HG03520 (cell line): ENCODE data around the gene CHIT1.

Source experiments
- ATAC-seq: cut with Tn5 transposase; IDR thresholded peaks from one replicate; pipeline ENCODE4 v1.9.1; 2021; ENCODE audit warnings: mild to moderate bottlenecking, moderate library complexity; ENCODE audit not compliant: unreplicated experiment

Gene CHIT1

DNA sequence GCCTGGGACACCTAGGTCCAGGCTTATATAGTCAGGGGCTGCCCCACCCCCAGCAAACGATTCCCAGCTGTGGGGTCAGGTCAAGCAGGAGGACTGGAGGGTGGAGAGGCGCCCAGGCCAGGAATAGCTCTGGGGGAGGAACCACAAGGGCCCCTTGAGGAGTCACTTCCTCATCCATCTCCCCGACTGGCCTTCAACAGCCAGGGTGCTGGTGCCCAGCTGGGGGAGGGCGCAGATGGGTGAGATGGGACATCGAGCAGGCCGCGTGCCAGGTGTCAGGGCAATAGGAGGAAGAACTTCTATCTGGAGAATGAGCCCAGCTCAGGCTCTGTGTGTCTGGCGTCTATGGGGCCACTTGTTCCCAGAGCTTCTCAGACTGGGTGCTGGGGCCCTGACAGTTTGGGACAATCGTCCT is 53.6 kb downstream of the CHIT1 start:
- no peak for ATAC-seq

DNA sequence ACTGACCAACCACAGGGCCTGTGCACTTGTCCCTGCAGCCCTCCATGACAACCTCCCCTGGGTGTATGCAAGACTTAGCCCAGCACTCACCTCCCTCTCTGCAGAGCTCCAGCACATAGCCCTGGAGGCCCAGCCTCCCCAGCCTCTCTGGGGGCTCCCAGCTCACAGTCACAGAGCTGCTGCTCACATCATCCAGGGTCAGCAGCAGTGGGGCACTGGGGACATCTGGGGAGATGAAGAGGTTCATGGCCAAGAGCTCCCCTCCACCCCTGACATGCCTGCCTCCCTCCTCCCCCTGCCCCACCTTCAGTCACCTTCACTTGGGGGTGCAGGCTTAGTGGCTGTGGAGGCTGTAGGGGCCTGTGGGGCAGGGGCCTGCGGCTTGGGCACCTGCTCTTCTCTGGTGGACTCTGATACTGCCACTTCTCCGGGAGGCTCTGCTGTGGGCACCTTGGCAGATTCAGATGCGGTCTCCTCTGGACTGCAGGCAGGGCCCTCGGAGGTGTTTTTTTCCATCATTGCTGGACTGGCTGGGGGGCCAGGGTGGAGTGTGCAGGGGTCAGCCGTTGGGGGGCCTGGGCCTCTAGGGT is 54.1 kb downstream of the CHIT1 start, which contains the start of gene MYBPH:
Gene MYBPH, minus strand, starts transcription at position 590 of the 590 bp plus-strand sequence. Its CDS starts 71 bp downstream, at position 519.
- no peak for ATAC-seq

DNA sequence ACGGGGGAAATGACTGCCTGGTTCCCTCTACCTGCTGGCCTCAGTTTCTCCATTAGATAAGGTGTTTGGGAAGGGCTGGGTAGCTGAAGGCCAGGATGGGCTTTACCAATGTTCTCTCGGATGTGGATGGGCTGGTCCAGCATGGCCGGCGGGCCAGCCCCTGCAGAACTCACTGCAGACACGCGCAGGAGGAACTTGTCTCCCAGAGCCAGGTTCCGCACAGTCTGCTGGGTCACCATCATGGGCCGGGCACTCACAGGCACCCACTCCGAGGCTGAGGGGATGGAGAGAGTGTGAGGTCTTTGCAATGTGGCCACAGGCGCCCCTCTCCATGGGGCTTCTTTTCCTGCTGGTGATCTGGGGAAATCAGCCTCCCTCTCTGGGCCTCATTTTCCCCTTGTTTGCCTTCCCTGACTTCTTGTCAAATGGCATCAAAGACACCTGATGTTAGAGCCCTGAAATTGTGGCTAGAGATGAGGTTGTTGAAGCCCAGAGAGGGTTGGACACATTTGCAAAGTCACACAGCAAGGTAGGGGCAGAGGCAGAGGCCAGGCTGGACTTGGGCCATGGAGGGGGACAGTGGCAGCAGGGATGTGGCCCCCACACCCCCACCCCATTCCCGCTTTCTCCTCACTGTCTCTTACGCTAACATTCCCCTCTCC is 55.0 kb downstream of the CHIT1 start:
- no peak for ATAC-seq

DNA sequence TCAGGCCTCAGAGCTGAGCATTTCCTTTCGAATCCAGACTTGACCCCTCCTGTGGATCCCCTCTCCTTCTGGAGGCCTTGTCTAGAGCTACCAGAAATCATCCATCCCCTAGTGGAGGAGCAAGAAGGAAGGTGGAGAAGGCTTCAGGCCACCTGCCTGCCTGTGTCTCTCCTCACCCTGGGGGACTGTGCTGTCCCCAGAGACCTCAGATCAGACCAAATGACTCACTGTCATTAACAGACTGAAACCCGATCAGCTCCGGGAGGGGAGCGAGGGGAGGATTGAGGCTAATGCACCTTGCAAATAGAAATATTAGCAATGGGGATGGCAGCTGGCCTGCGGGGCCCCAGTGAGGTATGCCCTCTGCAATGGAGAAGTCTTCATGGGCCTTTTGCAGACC is 55.9 kb downstream of the CHIT1 start:
- peak; percentile 78 for ATAC-seq

DNA sequence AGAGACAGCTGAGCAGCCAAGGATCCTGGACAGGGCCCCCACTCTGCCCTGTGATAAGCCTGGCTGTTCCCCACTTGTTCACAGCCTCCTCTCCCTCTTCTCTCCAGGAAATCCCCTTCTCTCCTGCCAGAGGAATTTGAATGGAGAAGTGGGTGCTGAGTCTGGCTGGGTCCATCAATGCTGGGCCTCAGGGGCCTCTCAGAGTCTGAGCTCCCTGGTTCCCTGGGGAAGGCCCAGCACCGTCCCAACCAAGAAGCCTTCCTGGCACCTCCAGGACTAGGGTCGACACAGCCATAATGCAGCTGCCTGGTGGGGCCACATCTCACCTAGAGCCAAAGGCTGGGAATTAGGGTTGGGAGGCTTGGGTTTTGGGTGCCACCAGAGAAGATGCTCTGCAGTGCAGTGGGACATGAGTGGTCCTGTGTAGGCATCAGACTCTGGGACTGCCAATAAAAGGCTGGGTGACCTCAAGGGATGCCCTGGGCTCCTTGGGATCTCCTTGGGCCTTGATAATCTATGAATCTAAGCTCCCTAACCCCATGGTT is 56.4 kb downstream of the CHIT1 start:
- ATAC-seq, result no peak

DNA sequence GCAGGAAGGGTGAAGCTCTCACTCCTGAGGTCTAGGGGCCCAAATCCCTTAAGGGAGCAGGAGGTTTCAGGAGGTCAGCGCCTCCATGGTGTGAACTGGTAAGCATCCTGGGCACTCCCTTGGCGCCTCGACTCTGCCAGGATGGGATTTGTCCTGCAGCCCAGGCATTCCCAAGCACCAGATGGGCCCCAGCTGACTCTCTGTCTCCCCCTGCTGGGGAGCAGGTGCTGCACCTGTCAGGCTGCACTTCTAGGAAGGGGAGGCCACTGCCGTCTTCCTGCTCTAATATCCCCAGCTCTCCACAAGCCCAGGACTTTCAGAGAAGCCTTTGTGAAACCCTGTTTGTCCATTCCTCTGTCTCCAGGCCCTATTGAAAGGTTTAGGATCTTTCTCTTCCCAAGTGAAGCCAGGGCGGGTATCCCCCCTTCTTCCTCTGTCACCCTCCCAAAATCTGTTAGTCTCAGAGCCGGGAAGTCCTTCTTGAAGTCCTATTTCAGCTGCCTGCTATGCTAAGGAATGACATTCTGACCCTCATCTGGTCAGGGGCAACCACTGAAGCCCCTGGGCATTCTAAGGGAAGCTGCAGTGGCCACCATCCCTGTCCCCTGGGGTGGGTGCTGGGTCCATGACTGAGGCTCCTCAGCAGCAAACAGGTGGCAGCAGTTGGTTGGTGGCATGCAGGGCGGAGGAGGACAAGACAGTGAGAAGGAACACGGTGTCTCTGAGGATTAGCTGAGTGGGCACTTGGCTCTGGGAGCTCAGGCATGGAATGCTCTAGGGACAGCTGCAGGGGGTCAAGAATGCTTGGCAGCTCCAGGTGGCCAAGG is 57.1 kb downstream of the CHIT1 start:
- no peak for ATAC-seq

DNA sequence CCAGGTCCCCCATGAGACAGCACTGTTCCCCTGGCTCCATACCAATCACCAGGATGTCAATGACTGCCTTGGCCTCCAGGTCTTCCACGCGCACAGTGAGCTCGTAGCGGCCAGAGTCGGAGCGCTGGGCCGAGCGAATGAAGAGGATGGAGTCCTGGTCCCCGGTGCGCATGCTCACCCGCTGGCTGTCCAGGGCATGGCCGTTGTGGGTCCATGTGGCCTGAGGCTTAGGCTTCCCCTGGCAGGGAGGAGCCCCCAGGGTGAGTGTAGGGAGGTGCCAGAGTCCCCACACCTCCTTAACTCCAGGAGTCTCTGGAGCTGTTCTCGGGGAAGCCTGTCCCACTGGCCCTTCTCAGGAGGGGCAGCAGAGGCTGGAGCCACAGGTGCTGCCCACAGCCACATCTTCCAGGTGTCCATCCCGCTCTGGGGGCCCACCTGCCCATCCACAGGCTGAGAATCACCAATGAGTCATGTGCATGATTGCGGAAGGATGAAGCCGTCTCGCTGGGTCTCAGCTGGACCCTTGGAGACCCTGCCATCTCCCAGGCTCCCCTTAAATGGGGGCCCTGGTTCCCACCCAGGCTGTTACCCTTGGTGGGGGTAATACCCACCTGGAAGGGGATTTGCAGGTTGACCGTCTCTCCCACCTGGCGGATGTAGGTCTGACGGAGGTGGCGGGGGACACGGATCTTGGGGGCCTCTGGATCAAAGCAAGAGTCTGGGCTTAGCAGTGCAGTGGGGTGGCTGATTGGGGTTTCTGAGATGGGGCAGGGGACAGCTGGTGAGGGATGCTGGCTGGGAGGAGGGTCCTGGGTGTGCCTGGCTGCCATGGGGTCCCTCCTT is 57.9 kb downstream of the CHIT1 start:
- no peak for ATAC-seq

DNA sequence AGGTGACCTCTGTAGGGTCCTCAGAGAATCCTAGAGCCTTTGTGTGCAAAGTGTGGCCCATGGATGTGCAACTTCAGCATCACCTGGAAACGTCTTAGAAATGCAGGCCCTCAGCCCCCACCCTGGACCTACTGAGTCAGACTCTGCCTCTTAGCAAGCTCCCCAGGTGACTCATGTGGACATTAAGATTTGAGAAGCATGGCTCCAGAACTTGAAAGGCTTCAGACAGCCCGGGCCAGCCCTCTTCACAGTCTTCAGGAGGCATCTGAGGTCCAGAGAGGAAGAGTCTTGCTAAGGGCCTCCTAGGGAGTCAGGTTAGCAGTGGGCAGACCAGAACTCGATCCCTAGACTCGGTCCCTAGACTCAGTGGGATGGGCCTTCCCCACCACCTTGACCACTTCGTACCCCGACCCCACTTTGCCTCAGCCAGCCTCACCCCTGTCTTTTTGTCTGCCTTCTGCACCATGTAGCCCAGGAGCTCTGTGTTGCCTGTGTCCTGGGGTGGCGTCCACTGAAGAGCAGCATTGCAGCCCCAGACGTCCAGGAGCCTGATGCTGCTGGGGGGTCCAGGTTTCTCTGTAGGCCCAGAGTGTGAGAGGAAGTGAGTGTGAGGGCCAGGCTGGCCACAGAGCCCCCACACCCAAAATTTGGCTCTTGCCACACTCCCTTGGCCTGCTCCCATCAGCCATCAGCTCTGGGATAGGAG is 58.7 kb downstream of the CHIT1 start:
- no peak for ATAC-seq

DNA sequence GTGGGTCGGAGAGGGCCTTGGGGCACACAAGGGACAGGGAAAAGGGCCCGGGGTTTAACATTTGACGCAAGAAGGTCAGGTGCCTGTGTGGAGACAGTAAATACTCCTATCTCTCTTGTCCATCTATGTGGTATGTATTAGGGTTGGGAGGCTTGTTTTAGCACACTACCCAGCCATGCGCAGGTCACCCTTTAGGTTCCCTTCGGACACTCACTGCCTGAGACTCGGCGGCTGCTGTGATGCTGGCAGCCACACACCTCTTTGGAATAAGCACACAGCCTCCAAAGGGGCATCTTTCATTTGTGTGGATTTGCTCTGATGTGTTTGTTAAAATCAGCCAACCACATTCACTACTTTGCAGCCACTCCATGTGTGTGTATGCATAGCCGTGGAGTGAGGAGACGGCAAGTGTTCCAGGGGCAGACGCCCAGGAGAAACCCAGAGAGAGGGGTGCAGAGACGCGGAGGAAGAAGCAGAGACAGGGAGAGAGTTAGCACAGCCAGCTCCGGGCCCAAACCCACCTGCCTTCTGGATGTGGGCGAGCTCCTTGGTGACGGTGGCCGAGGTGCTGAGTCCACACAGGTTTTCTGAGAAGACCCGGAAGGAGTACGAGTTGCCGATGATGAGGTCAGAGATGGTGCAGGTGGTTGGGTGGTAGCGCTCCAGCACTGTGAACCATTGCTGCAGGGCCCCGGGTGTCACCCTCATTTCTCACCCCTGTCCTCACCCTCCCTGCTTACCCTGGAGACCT is 59.5 kb downstream of the CHIT1 start:
- no peak for ATAC-seq

DNA sequence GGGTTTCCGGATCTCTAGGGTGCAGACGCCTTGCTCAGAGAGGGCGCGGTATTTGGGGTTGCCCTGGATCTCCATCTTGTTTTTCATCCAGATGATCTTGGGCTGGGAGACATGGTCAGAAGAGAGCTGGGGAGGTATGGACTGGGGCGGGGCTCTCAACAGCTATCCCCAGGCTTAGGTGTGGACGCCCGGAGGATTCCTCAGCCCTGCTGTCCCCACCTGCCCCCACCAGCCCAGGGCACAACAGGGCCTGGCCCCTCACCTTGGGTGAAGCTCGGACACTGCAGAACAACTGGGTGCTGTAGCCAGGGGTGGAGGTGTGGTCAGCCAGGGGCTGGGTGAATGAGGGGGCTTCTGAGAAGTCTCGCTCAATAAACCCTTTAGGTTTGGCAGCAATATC is 60.5 kb downstream of the CHIT1 start:
- ATAC-seq, result no peak

DNA sequence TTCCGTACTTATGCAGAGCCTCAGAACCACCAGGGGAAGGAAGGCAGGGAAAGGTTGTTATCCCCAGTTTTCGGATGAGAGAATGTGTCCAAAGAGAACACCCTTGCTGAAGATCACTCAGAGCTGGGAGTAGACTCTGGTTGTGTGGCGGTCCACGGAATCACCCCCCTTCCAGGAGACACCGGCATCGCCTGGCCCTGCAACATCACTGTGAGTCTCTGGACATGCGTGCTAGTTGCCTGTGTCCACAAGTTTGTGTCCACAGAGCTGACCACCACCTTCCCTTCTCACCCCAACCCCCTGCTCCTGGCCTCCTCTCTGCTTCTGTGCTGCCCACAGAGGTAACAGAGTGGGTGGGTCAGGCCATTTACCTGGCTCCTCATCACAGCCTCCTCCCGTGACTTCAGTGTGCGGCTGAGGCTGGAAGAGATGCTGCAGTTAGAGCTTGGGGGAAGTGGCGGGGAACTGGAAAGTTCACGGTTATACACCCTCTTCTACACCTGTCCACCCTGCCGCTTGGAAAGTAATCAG is 61.2 kb downstream of the CHIT1 start:
- no peak for ATAC-seq

DNA sequence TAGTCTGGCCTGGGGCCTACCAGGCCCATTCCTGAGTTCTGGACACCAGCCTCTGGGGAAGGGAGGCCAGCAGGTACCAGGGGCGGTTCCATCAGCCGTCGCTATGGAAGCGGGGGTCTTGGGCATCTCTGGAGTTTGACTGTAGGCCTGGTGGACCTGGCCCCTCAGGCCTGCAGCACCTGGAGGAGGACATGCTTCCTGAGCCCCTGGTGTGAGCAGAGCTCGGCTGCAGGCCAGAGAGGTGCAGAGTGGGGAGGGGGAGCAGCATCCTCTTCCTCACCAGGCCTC is 61.6 kb downstream of the CHIT1 start:
- no peak for ATAC-seq

DNA sequence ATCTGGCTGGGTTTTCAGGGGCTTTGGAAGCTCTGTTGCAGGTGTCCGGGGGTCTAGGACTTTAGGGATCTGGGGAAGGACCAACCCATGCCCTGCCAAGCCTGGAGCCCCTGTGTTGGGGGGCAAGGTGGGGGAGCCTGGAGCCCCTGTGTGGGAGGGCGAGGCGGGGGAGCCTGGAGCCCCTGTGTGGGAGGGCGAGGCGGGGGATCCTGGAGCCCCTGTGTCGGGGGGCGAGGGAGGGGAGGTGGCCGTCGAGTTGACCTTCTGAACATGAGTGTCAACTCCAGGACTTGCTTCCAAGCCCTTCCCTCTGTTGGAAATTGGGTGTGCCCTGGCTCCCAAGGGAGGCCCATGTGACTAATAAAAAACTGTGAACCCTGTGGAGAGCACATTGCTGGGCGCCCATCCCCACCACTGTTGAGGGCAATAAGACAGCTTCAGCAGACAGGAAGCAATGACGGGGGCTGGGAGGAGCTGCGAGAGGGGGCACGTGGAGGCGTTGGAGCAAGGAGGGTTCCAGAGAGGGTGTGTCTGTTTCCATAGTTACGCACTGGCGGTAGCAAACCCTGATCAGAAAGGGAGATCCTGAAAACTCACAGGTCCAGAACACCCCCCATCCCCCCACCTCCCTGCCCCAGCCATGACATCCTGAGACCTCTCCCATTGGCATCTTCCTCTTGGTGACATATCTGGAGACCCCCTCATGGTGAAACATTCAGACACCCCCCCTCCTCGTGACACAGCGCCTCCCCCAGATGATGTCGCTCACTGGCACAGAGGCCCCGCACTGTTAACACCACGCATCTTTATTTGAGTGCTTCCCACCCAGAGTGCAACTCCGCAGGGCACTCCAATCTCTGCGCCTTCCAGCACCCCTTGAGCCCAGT is 62.2 kb downstream of the CHIT1 start:
- ATAC-seq, result no peak

DNA sequence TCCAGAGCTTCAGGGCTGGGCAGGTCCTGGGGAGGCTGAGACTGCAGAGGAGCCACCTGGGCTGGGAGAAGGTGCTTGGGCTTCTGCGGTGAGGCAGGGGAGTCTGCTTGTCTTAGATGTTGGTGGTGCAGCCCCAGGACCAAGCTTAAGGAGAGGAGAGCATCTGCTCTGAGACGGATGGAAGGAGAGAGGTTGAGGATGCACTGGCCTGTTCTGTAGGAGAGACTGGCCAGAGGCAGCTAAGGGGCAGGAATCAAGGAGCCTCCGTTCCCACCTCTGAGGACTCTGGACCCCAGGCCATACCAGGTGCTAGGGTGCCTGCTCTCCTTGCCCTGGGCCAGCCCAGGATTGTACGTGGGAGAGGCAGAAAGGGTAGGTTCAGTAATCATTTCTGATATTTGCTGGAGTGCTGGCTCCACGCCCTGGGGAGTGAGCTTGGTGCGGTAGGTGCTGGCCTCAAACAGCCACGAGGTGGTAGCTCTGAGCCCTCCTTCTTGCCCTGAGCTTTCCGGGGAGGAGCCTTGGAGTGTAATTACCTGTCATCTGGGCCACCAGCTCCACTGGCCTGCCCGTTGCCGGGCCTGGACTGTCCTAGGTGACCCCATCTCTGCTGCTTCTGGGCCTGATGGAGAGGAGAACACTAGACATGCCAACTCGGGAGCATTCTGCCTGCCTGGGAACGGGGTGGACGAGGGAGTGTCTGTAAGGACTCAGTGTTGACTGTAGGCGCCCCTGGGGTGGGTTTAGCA is 63.1 kb downstream of the CHIT1 start:
- no peak for ATAC-seq
